ENCODE results near the gene LAMC1.

Gene LAMC1

DNA sequence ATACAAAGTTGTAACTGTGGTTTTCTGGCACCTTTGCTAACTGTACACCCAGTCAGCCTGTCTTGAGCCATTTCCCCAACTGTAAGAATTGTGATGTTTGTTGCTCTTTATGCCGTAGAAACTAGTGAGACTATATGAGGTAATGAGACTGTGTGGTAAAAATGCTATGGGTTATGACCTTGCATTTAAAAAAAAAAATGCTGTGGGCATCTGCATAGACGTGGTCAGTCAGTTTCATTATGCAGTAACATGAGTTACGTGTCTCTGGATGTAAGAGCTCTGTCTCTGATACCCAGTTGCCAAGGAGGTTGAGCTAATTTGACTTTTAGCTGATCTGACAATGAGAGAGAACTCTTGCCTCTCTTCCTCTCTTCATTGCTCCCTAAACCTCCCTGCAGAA, 82.2 kb downstream of the LAMC1 start:
- no peak for DNase-seq (ENCODE audit: low read depth in 2 of 2)

DNA sequence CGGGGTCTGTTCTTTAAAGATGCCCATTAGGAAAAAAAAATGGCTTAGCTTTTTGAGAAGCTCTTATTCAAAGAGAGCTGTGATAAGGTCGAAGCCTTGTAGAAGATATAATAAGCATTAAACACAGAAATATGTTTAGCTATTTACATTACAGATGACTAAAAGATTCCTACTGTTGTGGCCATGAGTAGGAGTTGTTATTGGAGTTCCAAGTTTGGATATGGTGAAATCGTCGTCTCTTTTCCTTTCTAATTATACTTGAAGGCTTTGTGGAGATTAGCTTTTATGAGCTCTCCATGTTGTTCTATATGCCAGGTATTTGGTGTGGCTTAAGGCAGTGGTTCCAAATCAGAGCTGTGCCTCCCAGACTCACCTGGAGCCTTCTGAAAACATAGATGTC, 82.9 kb downstream of the LAMC1 start:
- no peak for DNase-seq (ENCODE audit: low read depth in 2 of 2)

DNA sequence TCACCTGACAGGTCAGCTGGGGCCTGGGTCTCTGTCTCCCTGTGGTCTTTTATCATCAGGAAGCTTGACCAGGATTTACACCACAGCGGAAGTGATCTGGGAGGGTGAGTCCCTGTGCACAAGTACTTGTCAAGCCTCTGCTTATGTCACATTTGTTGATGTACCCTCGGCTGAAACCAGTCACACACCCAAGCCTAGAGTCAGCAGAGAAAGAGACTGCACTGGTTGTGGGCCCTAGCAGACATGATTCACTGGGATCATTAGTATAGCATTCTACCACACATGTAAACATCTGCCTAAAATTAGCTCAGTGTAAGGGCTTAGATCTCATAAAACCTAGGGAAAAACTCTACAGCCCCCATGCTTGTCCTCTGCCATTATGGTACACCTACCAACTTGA, 83.5 kb downstream of the LAMC1 start:
- no peak for DNase-seq (ENCODE audit: low read depth in 2 of 2)

- no peak for DNase-seq (ENCODE audit: low read depth in 2 of 2)
These were observed 87.2 kb downstream of the LAMC1 start for GRCh38 chr1:183110326-183110880.

GRCh38 chr1:183114441-183114840, 91.2 kb downstream of the LAMC1 start:
- no peak for DNase-seq (ENCODE audit: low read depth in 2 of 2)

GRCh38 chr1:183116416-183116815, 93.2 kb downstream of the LAMC1 start:
- no peak for DNase-seq (ENCODE audit: low read depth in 2 of 2)

DNA sequence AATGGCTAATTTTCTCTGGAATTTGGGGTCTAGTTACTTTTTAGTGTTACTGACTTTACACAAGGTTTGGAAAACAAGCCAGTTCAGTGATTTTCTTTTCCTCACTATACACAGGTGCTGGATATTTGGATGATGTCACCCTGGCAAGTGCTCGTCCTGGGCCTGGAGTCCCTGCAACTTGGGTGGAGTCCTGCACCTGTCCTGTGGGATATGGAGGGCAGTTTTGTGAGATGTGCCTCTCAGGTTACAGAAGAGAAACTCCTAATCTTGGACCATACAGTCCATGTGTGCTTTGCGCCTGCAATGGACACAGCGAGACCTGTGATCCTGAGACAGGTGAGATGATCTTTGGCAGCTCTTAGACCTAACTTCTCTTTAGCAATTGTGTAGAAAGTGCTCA, 98.4 kb downstream of the LAMC1 start:
- DNase-seq (ENCODE audit: low read depth in 2 of 2): no peak

GRCh38 chr1:183124259-183124658, 101.0 kb downstream of the LAMC1 start:
- no peak for DNase-seq (ENCODE audit: low read depth in 2 of 2)

DNA sequence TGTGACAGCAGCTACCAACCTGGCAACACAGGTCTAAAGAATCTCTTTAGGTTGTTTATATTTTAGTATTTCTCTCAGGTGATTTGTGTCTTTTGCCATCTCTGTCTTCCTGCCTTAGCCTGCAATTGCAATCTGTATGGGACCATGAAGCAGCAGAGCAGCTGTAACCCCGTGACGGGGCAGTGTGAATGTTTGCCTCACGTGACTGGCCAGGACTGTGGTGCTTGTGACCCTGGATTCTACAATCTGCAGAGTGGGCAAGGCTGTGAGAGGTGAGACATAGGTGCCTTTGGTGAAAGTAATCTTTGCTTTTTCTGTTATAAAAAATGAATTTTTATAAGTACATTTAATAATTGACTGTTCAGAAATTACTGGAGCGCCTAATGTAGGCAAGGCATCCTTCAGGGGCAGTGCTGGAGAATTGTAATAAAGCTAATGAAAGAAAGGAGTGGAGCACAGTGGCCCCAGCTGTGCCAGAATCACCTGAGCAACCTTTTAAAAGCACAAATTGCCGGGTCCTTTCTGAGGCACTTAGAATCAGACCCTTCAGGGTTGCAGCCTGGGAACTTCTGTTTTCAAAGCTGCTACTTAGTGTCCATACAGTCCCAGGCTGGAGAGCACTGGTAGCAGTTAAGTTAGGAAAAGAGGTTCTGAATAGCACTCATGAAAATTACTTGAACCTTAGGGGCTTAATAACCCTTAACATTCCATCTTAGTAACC, 102.2 kb downstream of the LAMC1 start:
- DNase-seq (ENCODE audit: low read depth in 2 of 2): no peak

DNA sequence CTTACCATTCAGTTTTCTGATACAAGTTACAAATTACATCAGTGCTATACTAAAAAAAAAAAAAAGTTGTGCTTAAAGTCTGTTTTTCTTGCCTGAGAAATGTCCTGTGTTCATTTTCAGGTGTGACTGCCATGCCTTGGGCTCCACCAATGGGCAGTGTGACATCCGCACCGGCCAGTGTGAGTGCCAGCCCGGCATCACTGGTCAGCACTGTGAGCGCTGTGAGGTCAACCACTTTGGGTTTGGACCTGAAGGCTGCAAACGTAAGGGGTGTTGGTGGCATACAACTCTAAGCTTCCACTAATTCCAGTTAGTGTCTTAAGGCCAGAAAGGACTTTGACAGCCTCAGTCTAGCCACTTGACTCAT, 102.8 kb downstream of the LAMC1 start:
- DNase-seq (ENCODE audit: low read depth in 2 of 2): no peak

GRCh38 chr1:183126528-183126927, 103.3 kb downstream of the LAMC1 start:
- DNase-seq (ENCODE audit: low read depth in 2 of 2): no peak

GRCh38 chr1:183129921-183130690, 106.9 kb downstream of the LAMC1 start:
- no peak for DNase-seq (ENCODE audit: low read depth in 2 of 2)

- DNase-seq (ENCODE audit: low read depth in 2 of 2): no peak
These were observed 107.9 kb downstream of the LAMC1 start for GRCh38 chr1:183131166-183131565.

DNA sequence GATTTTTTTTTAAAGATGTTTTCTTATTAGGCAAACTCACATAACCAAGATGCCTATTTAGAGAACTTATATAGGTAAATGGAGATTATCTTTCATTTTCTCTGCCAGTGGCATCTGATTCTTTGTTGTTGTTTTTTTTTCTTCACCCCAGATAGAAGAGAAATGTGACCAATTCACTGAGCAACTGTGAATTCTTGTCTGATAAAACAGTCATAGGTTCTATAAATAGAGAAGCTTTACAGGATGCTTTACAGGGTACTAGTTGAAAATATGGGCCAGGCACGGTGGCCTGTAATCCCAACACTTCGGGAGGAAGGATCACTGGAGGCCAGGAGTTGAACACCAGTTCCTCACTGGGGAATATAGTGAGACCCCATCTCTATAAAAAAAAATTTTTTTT, 112.1 kb downstream of the LAMC1 start:
- DNase-seq (ENCODE audit: low read depth in 2 of 2): no peak

DNA sequence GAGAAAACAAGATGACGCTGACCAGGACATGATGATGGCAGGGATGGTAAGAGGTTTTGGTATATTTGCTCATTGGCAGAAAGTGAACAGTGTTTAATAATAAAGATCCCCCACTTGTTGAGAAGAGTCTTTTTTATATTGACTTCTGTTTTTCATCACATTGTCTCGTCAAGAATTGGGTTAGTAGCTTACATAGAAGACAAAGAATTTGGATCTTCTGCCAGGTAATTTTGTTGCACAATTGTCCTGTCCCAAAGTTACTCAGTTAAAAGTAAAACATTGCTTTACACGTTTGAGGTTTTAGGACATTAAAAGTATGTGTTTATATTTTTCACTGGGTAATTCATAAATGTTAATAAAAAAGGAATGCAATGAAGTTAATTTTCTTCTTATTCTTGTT, 114.6 kb downstream of the LAMC1 start:
- no peak for DNase-seq (ENCODE audit: low read depth in 2 of 2)

DNA sequence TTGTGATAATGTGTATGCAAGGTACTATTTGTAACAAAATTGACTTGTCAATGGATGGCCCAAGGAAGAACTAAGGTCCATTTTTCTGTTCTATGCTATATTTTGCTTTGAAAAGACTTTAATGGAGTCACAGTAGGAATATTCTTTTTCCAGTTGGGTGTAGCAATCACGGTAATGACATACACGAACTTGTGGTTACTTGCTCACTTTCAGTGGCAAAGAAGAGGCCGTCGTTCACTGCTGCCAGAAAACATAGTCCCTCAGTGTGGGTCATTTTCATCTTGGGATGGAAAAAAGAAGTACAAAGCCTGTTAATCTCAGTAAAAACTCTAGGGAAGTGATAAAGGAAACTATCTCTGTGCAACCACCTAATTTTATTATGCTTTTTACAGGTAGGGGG, 115.1 kb downstream of the LAMC1 start:
- no peak for DNase-seq (ENCODE audit: low read depth in 2 of 2)

DNA sequence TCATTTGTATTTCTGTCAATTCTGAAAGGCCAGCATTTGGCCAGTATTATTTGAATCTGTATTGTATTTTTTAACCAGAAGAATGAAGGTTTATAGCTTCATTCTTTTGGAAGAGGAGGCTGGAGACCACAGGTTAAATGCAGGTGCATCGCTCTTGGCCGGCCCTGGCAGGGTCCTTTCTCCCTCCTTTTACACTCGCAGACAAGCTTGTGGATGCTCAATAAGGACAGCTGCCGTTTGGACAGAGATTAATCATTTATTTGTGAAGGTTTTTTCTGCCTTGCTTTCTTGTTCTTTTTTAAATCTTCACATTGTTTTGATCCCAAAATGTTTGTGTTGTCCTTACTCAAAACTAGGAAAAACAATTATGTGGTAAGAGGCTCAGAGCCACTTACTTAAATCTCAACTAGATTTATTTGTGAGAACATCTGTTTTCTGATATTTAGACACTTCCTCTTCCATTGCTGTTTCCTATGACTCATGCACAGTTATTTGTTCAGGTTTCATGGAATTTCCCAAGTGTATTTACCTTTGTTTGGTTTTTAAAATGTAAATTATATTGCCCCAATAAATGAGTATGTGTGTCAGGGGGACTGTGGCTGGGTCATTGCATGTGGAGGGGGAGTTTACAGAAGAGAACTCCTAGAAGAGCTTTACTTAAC, 116.2 kb downstream of the LAMC1 start:
- DNase-seq (ENCODE audit: low read depth in 2 of 2): no peak

DNA sequence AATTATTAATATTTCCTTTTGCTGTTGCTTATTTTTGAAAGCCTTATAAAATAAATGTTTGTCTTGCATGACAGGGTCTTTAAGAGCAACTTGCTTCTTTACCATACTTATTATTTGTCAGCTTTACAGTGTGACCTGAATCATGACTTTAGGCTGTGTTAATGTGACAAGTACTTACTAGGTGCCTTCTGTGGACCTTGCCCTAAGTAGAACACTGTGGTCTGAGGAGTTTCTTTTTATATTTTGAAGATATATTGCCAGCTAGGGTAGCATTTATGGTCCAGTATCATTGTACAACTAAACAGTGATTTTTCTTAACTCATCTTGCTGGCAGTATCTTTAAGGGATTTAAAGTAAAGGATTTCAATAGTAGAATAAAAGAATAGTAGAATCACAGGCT, 117.4 kb downstream of the LAMC1 start:
- DNase-seq (ENCODE audit: low read depth in 2 of 2): no peak

GRCh38 chr1:183142171-183142570, 119.0 kb downstream of the LAMC1 start:
- no peak for DNase-seq (ENCODE audit: low read depth in 2 of 2)

- DNase-seq (ENCODE audit: low read depth in 2 of 2): no peak
These were observed 120.5 kb downstream of the LAMC1 start for GRCh38 chr1:183143576-183144315.

DNA sequence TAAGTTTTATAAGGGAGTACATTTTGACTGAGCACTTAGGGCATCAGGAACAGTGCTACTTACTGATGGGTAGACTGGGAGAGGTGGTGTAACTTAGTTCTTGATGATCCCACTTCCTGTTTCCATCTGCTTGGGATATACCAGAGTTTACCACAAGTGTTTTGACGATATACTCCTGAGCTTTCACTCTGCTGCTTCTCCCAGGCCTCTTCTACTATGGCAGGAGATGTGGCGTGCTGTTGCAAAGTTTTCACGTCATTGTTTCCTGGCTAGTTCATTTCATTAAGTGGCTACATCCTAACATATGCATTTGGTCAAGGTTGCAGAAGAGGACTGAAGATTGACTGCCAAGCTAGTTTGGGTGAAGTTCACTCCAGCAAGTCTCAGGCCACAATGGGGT, 121.5 kb downstream of the LAMC1 start:
- DNase-seq (ENCODE audit: low read depth in 2 of 2): no peak

GRCh38 chr1:183147735-183148134, 124.5 kb downstream of the LAMC1 start:
- DNase-seq (ENCODE audit: low read depth in 2 of 2): no peak
